Lower leg skin (tissue), 3 donors: ENCODE measurements around the gene UFD1.

Source experiments
- CTCF ChIP-seq, 3 donors: fragments of 450-650 bp; IDR thresholded peaks; one replicate each; pipeline ENCODE4 v1.5.1; 2016; ENCODE audit warnings: antibody characterized with exemption in 3 of 3, mild to moderate bottlenecking in 3 of 3, moderate library complexity in 2 of 3
- POLR2A ChIP-seq, 2 donors: fragments of 450-650 bp; IDR thresholded peaks; one replicate each; pipeline ENCODE4 v1.6.1; 2016 to 2017; ENCODE audit warnings: antibody characterized with exemption in 2 of 2, mild to moderate bottlenecking in 1 of 2, moderate library complexity in 1 of 2

DNA sequence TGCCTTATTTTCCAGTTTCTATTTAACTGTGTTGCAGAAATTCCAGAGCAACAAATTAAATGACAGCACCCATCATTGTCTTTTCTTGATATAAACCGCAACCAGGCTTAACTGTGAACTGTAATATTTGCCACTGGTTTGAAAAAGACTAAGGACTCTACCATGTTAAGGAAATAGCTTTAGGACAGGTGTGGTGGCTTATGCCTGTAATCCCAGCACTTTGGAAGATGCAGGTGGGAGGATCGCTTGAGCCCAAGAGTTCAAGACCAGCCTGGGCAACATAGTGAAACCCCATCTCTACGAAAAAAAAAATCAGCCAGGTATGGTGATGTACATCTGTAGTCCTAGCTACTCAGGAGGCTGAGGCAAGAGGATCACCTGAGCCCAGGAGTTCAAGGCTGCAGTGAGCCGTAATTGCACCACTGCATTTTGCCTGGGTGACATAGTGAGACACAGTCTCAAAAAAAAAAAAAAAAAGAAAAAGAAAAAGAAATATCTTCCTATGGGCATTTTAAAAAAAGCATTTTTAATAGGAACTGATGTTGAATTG is 76.3 kb downstream of the UFD1 start:
- TF ChIP-seq CTCF (IDR thresholded peaks at IDR 0.05) (no peak), POLR2A (IDR thresholded peaks at IDR 0.05) (no peak)
